HCT116 (cell line): Measurements from ENCODE around the gene TNRC18.

Source experiments
- CEBPB ChIP-seq: IDR thresholded peaks from 2 replicates; pipeline ENCODE4 v1.6.1; 2012; ENCODE audit warnings: low read depth
- EZH2 ChIP-seq: fragments of 200-600 bp; sonication (generic); IDR thresholded peaks from 2 replicates; pipeline ENCODE4 v1.6.1; 2017; ENCODE audit warnings: antibody characterized with exemption, mixed run types
- POLR2AphosphoS5 ChIP-seq: IDR thresholded peaks from 2 replicates; pipeline ENCODE4 v1.6.1; 2011; ENCODE audit warnings: mild to moderate bottlenecking, low read depth, low read length, moderate library complexity
- YY1 ChIP-seq: IDR thresholded peaks from 2 replicates; pipeline ENCODE4 v1.6.1; 2011; ENCODE audit warnings: low read length, low read depth, moderate library complexity, mild to moderate bottlenecking; ENCODE audit not compliant: insufficient replicate concordance; ENCODE audit errors: extremely low read depth
- ZFX ChIP-seq: fragments of 450-650 bp; IDR thresholded peaks from 2 replicates; pipeline ENCODE4 v1.6.1; 2017
- ZNF274 ChIP-seq: fragments of 200-500 bp; sonication (Bioruptor generic); IDR thresholded peaks from 2 replicates; pipeline ENCODE4 v1.6.1; 2014; ENCODE audit warnings: mild to moderate bottlenecking, low read depth, low read length, inconsistent platforms
- TF ChIP-seq, protein P1 (sequence below), 3 experiments: fragments of 200-600 bp in 1 of 3; sonication (generic) in 1 of 3; IDR thresholded peaks in 2 of 3; conservative IDR thresholded peaks in 1 of 3; 2 replicates each; pipeline ENCODE4 v1.5.1; 2012 to 2017; ENCODE audit warnings: low read depth in 2 of 3, low read length in 2 of 3, antibody characterized with exemption in 1 of 3, borderline replicate concordance in 1 of 3, control low read depth in 1 of 3, mild to moderate bottlenecking in 1 of 3, mixed read lengths in 1 of 3, mixed run types in 1 of 3, moderate library complexity in 1 of 3; ENCODE audit not compliant: insufficient read depth in 1 of 3

GRCh38 chr7:5397736-5398135 is 25.9 kb downstream of the TNRC18 start:
- TF ChIP-seq, protein P1, sequence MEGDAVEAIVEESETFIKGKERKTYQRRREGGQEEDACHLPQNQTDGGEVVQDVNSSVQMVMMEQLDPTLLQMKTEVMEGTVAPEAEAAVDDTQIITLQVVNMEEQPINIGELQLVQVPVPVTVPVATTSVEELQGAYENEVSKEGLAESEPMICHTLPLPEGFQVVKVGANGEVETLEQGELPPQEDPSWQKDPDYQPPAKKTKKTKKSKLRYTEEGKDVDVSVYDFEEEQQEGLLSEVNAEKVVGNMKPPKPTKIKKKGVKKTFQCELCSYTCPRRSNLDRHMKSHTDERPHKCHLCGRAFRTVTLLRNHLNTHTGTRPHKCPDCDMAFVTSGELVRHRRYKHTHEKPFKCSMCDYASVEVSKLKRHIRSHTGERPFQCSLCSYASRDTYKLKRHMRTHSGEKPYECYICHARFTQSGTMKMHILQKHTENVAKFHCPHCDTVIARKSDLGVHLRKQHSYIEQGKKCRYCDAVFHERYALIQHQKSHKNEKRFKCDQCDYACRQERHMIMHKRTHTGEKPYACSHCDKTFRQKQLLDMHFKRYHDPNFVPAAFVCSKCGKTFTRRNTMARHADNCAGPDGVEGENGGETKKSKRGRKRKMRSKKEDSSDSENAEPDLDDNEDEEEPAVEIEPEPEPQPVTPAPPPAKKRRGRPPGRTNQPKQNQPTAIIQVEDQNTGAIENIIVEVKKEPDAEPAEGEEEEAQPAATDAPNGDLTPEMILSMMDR (IDR thresholded peaks at IDR 0.05 in 2 of 3, conservative IDR thresholded peaks at IDR 0.05 in 1 of 3; ENCODE audit: borderline replicate concordance in 1 of 3, insufficient read depth in 1 of 3, low read depth in 2 of 3, low read length in 2 of 3): no peak
- TF ChIP-seq EZH2 (no peak), CEBPB (no peak), POLR2AphosphoS5 (no peak), ZFX (no peak), ZNF274 (no peak), YY1 (no peak)
